GM11168 (cell line): Measurements from ENCODE around the gene SCTR.

Experiments used
- in situ Hi-C: fragments of 300-500 bp; cut with MboI; formaldehyde crosslinking; loops from one replicate; pipeline ENCODE4 v1.12.0; 2022; ENCODE audit warnings: low sequenced_read_pairs; ENCODE audit not compliant: unreplicated experiment

SCTR gene

DNA sequence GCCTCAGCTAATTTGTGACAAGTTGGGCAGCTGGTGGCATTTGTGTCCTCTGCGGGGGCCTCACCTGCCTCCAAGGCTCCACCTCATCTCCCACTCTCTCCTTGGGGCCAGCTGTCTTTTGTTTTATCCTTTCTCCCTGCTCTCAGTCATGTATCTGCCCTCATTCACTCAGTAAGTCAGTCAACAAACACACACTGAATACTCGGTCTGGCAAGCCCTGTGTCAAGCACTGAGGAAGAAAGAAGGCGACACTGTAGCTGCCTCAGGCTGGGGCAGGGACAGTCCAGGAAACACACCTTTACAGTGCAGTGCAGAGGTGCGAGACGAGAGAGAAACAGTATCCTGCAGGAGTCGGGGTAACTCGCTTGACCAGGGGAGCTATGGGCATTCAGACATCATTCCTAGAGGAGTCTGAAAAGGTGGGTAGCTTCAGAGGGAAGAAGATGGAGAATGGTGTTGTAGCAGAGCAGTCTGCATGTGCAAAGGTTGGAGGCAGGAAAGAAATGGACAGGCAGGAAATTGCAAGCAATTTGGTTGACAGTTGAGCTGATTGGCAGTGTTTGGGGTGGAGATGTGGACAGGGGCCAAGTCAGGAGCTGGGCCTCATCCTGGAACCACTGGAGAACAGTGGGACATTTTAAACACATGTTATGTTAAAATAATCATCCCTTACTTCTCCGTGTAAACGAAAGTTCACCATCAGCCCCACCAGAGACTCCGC lies 34.9 kb downstream of the SCTR start:
- in situ Hi-C loops = no loop called here

DNA sequence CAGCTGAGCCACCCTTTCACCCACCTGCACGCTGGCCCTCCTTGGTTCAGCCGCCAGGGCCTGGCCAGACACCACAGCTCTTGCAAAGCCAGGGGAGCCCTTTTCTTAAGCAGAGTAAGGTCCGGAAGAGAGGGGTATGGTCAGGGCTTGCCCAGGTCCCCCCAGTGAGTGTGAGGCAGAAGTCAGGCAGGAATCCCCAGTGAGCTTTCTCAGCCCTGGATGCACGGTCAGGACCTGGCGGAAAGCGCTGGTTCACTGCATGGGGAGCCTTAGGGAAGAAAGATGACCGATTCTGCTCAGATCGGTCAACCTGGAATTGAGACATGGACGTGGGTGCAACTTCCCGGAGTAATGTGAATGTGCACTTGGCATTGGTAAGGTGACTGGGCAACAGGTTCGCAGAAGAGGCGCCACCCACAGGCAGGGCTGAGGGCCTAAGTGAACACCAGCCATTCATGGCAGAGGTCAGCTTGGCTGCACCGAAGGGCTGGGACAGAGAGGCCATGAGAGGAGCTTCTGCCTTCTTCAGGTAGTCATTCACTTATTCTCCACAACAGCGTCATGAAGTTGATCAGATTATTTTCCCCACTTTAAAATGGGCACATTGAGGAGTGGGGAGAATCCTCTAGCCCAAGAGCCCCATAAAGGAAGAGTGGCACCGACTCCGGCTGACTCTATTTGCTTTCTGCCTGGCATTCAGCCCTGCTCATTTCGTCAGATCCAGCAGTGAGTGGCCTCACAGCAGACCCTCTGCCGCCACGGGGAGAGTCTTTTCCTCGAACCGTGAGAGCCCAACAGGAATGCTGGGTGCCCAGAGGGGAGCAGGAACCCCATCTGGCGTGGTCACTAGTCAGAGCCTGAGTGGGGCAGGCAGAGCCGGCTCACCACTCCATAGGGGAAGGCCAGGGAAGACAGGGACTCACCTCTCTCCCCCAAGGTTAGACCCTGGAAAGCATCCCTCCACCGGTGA lies 35.8 kb downstream of the SCTR start:
- in situ Hi-C loops = no loop called here

DNA sequence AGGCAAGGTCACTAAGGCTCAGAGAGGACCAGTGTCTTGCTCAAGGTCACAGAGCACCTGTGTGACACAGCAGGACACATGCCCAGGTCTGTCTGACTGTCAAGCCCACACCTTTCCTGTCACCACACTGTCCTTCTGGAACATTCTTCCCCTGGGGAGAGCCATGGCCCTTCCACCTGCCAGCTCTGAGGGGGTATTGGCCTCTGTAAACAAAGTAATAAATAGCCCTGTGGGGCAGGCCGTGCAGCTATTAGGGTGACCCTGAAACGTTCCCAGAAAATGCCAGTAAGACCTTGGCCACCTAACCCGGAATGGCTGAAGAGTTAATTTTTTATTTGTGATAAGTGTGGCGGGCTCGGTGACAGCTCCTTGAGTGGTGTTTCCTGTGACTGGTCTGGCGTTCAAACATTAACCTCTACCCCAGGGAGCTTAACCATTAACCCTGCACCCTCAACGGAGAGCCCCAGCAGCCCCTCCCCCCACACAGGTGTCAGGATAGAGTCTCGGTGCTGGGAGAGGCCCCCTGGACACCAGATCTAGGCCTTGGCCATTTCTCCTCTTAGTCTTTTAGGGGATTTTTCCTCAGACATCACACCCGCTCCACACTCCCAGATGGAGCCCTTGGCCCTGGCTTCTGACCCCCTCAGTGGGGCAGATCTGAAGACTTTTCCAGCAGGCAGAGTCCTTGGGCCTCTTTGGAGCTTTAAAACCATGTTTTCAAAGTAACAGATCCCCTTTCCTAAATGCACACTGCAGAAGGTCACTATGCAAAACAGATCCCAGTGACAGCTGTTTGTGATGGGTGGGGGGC lies 36.6 kb downstream of the SCTR start:
- in situ Hi-C loops = no loop called here

DNA sequence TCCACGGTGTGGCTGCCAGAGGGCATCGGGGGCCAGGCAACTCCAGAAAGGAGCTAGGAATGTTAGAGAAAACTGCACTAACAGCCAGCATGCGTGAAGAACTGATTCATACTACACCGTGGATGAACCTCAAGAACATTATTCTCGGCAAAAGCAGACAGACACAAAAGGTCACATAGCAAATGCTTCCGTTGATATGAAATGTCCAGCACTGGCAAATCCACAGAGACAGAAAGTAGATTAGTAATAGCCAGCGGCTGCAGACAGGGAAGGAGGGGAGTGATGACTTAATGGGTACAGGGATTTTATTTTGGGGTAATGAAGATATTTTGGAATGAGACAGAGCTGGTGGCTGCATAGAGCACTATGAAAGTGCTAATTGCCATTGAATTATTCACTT lies 37.4 kb downstream of the SCTR start:
- in situ Hi-C loops = no loop called here

DNA sequence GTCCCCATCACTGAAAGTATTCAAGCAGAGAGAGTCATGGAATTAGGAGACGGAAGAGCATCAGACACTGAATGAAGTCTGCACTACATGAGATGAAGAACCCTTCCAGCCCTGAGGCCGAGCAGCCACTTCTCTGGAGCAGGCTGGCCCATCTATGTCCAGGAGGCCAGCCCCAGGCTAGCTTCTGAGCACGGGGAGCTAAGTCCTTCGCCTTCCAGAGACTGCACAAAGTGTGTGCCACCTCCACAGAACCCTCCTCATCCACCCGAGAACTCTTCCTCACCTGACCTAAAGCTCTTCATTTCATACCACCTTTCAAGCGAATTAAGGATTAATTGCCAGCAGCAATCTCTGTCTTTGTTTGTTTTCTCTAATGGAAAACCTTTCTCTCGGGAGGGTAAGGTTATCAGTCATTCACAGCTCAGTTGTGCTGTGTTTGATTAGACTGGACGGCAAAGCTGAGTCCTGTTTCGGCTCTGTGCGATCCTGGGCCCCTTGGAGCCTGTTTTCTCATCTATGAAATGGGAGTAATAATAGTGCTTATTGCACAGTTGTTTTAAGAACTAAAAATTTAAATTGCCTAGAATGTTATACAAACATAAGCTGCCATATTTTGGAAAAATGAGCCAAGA lies 38.0 kb downstream of the SCTR start:
- in situ Hi-C loops = no loop called here

DNA sequence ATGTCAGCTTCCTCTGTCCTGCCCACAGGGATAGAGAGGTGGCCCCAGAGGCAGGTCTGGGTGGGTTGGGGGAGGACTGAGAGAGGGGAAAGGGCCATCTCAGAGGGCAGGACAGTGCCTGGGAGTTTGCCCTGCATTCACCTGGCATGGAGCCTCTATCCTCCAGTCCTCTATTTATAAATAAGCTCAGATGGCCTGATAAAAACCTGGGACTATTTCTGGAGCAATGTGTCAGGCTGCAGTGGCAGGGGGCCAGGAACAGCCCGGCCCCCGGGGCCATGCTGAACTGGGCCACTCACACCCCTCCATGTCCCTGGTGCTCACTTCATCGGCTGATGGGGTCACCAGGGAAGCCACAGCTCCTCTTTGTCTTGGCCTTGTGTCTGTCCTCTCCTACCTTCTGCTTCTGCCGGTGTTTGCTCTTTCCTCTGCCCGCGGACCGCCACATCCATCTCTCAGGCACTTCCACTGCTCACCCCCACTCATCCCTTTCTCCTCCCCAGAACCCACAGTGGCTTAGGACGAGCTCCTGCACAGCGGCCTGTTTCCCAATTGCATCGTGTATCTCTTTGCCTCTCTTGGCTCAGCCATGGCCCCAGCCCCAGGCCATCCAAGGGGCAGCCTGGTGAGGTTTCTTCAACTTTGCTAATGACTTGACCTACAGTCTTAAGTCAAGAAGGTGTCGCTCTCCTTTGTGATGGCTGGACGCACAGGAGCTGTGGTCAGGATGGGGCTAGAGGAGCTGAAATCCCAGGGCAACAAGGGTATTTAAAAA lies 38.8 kb downstream of the SCTR start:
- in situ Hi-C loops = no loop called here

DNA sequence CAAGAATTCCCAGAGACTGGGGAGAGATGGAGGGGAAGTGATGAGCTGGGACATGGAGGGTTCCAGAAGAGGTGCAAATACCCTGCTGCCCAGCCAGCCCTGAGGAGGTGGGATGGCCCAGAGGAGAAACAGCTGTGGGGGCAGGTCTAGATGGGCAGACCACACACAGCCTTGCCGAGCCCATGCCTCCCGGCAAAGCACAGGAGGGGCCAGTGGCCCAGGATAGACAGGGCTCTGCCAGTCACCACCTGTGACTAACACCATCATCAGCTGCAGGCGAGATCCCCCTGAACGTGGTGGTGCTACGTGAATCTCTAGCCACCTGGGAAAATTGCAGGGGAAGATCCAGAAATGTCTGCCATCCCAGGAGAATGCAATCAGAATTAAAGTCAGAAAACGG lies 39.4 kb downstream of the SCTR start:
- in situ Hi-C loops = no loop called here

DNA sequence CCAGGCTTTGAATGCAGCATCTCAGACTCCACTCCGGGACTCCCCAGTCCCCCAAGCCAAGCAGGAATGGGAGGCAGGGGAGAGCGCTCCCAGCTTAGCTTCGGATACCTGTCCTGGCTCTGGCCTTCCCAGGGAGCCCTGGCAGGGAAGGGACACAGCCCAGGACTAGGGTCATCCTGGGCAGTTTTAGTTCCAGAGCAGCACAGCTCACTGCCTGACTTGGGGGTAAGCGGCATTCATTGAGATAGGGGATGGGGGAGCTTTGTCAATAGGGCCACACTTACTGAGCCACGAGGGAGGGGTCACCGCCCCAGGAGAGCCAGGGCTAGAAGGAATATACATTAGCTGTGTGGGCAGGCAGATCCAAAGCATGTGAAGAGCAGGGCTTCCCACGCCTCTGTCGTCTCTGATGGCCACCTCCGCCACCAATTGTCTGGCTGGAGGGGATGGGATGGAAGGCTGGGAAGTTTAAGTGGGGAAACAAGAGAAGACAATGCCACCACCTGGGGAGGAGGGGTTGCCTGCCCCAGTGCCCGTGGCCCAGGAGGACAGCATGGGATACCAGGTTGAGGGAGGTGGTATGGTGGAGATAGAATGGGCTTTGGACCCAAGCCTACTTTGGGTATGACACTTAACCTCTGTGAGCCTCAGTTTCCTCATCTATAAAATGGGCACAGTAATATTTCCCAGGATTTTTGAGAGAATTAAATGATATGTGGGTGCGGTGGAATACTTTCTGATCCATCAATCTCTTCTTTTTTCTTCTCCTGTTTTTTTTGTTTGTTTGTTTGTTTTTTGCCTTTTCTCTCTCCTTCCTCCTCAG lies 40.2 kb downstream of the SCTR start:
- in situ Hi-C loops = no loop called here

- in situ Hi-C loops = no loop called here
These were observed 40.9 kb downstream of the SCTR start for GRCh38 chr2:119483395-119483753.

DNA sequence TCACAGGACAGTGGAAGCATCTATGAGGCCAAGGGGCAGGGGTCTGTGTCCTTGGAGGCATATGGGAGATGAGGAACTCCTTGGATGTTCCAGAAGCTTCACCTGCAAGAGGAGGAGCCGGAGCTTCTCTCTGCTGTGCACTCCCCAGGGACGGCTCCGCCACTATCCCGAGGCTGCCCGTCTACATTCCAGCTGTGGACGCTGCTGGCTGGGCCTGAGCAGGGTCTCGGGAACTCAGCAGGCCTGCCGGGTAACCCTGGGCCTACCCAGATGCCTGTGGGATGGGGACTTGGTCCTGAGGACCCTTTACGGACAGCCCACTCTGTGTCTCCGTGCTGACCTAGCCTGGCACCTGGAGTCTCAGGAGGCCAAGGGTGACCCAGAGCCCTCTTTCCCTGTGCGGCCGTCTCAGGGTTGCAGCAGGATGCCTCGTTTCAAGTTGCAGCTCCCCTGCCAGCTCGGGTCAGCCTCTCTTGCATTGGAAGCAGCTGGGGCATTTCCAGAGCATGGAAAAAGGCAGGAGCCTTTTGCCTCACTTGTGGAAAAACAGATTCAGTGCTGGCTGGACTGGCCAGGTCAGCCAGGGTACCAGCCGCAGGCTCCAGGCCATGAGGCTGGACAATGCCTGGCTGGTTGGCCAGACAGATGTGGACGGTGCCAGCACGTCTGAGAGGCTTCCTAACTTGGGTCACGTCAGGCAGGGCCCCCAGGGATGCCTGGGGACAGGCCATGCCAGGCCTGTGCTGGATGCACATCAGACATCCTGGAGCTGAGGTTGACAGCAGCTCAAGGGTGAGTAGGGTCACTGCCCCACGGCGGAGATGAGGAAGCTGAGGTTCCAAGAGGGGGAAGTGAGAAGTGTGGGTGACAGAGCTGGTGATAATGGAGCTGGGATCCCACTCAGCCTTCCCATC lies 41.5 kb downstream of the SCTR start:
- in situ Hi-C loops = no loop called here

- in situ Hi-C loops = no loop called here
These were observed 42.5 kb downstream of the SCTR start for GRCh38 chr2:119481501-119482455.

DNA sequence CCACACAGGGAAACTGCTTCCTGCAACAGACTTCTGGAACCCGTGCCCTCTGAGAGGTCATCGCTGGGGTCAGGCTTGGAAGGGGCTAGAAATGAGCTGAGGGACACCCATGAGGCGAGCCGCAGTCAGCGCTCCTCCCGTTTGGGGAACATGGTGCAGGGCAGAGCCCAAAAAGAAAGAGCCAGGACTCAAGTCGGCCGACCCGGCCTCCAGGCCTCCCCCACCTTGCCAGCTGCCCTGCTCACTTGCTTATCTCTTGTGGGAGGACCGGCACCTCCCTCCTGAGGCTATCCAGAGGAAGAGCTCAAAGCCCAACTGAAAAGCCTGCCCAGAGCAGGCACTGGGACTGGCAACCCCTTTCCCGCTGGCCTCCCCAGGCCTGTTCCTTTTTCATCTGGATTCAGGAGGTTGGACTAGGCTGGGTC lies 43.6 kb downstream of the SCTR start:
- in situ Hi-C loops = no loop called here

DNA sequence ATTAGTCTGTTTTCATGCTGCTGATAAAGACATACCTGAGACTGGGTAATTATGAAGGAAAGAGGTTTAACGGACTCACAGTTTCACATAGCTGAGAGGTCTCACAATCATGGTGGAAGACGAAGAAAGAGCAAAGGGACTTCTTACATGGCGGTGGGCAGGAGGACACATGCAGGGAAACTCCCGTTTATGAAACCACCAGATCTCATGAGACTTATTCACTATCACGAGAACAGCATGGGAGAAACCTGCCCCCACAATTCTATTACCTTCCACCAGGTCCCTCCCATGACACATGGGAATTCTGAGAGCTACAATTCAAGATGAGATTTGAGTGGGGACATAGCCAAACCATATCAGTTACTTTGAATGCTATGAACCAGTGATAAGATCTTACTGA lies 44.1 kb downstream of the SCTR start:
- in situ Hi-C loops = no loop called here

DNA sequence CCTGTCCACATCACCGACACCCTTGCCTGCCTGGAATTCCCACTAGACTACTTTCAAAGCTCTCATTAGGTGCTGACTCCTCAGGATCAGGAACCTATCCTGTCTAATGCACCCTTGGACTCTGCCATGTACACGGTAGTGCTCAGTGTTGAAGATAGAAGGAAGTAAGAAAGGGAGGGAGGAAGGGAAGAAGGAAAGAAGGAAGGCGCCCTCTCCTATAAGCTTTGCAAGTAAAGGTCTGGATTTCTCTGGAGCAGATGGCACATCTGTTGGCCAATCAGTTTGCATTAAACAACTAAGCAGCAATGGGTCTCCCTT lies 45.3 kb downstream of the SCTR start:
- in situ Hi-C loops = loop anchor here (10.0 kb wide), 1 partner anchor 74 kb away; no protein-coding TSS in a partner anchor

GRCh38 chr2:119478188-119478977 lies 45.9 kb downstream of the SCTR start:
- in situ Hi-C loops = loop anchor here (10.0 kb wide), 1 partner anchor 74 kb away; no protein-coding TSS in a partner anchor

- in situ Hi-C loops = loop anchor here (10.0 kb wide), 1 partner anchor 72 kb away; no protein-coding TSS in a partner anchor
These were observed 47.2 kb downstream of the SCTR start for GRCh38 chr2:119477113-119477505.
